Calu3 (cell line): ENCODE measurements around the gene RNF130. TPM values are rescaled to one million over a fixed set of nuclear protein-coding genes. Genes with fewer than 3 reads are reported as not detected.

ENCODE experiments used
- BruUV-seq: library from RNA; stranded (reverse); fragments of 400-500 nt; replicated peaks from 2 replicates; lab custom pipeline; 2021; lab: Mats Ljungman, UMichigan
- CTCF ChIA-PET: fragments of 300-600 bp; sonication (Branson Sonifier 250); formaldehyde crosslinking; loops from one replicate; lab custom pipeline; 2022; ENCODE audit warnings: antibody characterized with exemption; lab: Charles Lee
- DNase-seq: peaks from one replicate; pipeline ENCODE4 v3.0.0; 2022
- H3K27ac Mint-ChIP-seq: one replicate; pipeline ENCODE4 v1.8.0; 2022; ENCODE audit warnings: mixed read lengths; ENCODE audit not compliant: unreplicated experiment
- H3K27me3 Mint-ChIP-seq: one replicate; pipeline ENCODE4 v1.8.0; 2022; ENCODE audit warnings: mixed read lengths; ENCODE audit not compliant: unreplicated experiment
- H3K36me3 Mint-ChIP-seq: one replicate; pipeline ENCODE4 v1.8.0; 2022; ENCODE audit warnings: mild to moderate bottlenecking, moderate library complexity, mixed read lengths; ENCODE audit not compliant: insufficient read depth, unreplicated experiment
- H3K4me1 Mint-ChIP-seq: one replicate; pipeline ENCODE4 v1.8.0; 2022; ENCODE audit warnings: mild to moderate bottlenecking, low read depth, mixed read lengths; ENCODE audit not compliant: unreplicated experiment
- H3K4me3 Mint-ChIP-seq: one replicate; pipeline ENCODE4 v1.8.0; 2022; ENCODE audit warnings: mild to moderate bottlenecking, low read depth, moderate library complexity, mixed read lengths; ENCODE audit not compliant: unreplicated experiment
- H3K9me3 Mint-ChIP-seq: one replicate; pipeline ENCODE4 v1.8.0; 2022; ENCODE audit warnings: low read depth, mixed read lengths; ENCODE audit not compliant: unreplicated experiment
- CTCF ChIP-seq: fragments of 200-600 bp; IDR thresholded peaks from one replicate; pipeline ENCODE4 v1.8.0; 2022; ENCODE audit warnings: antibody characterized with exemption; ENCODE audit not compliant: unreplicated experiment
- intact Hi-C: fragments of 100-400 bp; cut with micrococcal nuclease; formaldehyde crosslinking; loops from one replicate; pipeline ENCODE4 v1.10.0; 2022; ENCODE audit not compliant: unreplicated experiment
- total RNA-seq: library from RNA; stranded (reverse); gene quantifications from 2 replicates; pipeline ENCODE4 v1.2.3, GENCODE V29; 2022

Gene RNF130
- total RNA-seq, 1 experiment from 2014 or later = 34.0 TPM

GRCh38 chr5:180116077-180116999 is 44.8 kb upstream of the RNF130 start:
- DNase-seq = no peak
- BruUV-seq = no TSS peak
- no peak overlapping the region for H3K27ac Mint-ChIP-seq
- H3K4me1 Mint-ChIP-seq = no peaks in the 10 kb centered on the region
- CTCF ChIA-PET = interaction anchor here (0.6 to 1.8 kb wide), 6 partner anchors 19 to 314 kb away, joined by 3 to 11 read pairs (median 4); partner anchors contain the start of gene RASGEF1C
- H3K27me3 Mint-ChIP-seq = peaks cover 10% of the 10 kb centered on the region
- H3K9me3 Mint-ChIP-seq = no peaks in the 10 kb centered on the region
- H3K36me3 Mint-ChIP-seq = no peaks in the 10 kb centered on the region
- TF ChIP-seq CTCF = no peak
- intact Hi-C loops = loop anchor here (5.0 kb wide), 1 partner anchor 491 kb away; no protein-coding TSS in a partner anchor
- no peak overlapping the region for H3K4me3 Mint-ChIP-seq

- Mint-ChIP-seq H3K36me3 (no peaks in the 10 kb centered on the region), H3K4me1 (no peaks in the 10 kb centered on the region), H3K9me3 (no peaks in the 10 kb centered on the region), H3K27me3 (peaks cover 2% of the 10 kb centered on the region), H3K4me3 (no peak overlapping the region), H3K27ac (no peak overlapping the region)
- no peak for TF ChIP-seq CTCF
- DNase-seq = no peak
- intact Hi-C loops = loop anchor here (5.0 kb wide), 1 partner anchor 492 kb away; no protein-coding TSS in a partner anchor
- BruUV-seq = no TSS peak
- CTCF ChIA-PET = no interaction called here
Observed at GRCh38 chr5:180115326-180116076, 43.9 kb upstream of the RNF130 start.

- CTCF ChIA-PET = no interaction called here
- Mint-ChIP-seq H3K36me3 (no peaks in the 10 kb centered on the region), H3K9me3 (no peaks in the 10 kb centered on the region), H3K27me3 (no peaks in the 10 kb centered on the region), H3K4me3 (no peak overlapping the region), H3K27ac (no peak overlapping the region), H3K4me1 (no peaks in the 10 kb centered on the region)
- no peak for DNase-seq
- BruUV-seq = no TSS peak
- intact Hi-C loops = loop anchor here (5.0 kb wide), 1 partner anchor 493 kb away; no protein-coding TSS in a partner anchor
- no peak for TF ChIP-seq CTCF
Observed at GRCh38 chr5:180114304-180115003, 42.9 kb upstream of the RNF130 start.

GRCh38 chr5:180113660-180114303 is 42.2 kb upstream of the RNF130 start:
- no peaks in the 10 kb centered on the region for H3K9me3 Mint-ChIP-seq
- no TSS peak for BruUV-seq
- no peaks in the 10 kb centered on the region for H3K27me3 Mint-ChIP-seq
- TF ChIP-seq CTCF = no peak
- no peak overlapping the region for H3K4me3 Mint-ChIP-seq
- H3K36me3 Mint-ChIP-seq = no peaks in the 10 kb centered on the region
- H3K27ac Mint-ChIP-seq = no peak overlapping the region
- CTCF ChIA-PET = no interaction called here
- no peak for DNase-seq
- no peaks in the 10 kb centered on the region for H3K4me1 Mint-ChIP-seq
- intact Hi-C loops = no loop called here
